Measurements from ENCODE around the gene FOXP1.

The FOXP1 gene

DNA sequence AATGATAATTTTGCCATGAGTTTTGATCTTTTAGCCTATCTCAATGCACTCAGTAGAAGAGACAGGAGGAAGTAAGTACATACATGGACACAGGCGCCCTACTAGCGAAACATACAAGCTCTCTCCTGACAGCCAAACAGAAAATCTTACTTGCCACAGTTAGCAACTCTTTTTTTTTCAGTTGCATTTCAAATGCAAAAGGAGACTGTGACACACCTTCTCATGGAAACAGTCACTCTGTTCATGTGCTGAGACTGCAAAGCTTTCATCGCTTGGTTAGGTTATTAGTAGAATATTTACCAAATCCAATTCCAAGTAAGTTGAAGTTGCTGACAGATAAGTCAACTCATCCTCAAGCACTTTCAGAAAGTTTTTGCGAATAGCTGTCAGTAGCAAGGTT is 223.3 kb downstream of the FOXP1 start:
- H4K12ac ChIP-seq (ENCODE audit: low read depth, low read length) = no peak overlapping the region
- H2BK12ac ChIP-seq (ENCODE audit: low read length) = no peak overlapping the region
- no peak overlapping the region for H3K27ac ChIP-seq (ENCODE audit: low read depth, low read length)
- no peaks in the 10 kb centered on the region for H3K79me1 ChIP-seq (ENCODE audit: low read length)
- no peak overlapping the region for H3K4me2 ChIP-seq (ENCODE audit: low read length)
- no peak overlapping the region for H2AFZ ChIP-seq (ENCODE audit: insufficient read depth, low read length, poor library complexity)
- no peak overlapping the region for H2BK5ac ChIP-seq (ENCODE audit: low read depth, low read length, poor library complexity)
- H4K8ac ChIP-seq (ENCODE audit: low read depth, low read length) = no peak overlapping the region
- WGBS (ENCODE audit: extremely low coverage, insufficient coverage, insufficient read length) = no CpG with 5 or more reads among the region's 4 CpGs
- no peak for DNase-seq
- H3K4me1 ChIP-seq (ENCODE audit: control insufficient read depth in 1 of 2, insufficient read depth in 2 of 2, low read length in 2 of 2) = no peaks in the 10 kb centered on the region
- H3K9me3 ChIP-seq (ENCODE audit: insufficient read depth, low read depth, low read length) = no peaks in the 10 kb centered on the region
- H3K27me3 ChIP-seq (ENCODE audit: insufficient read depth, low read length) = no peaks in the 10 kb centered on the region
- H3K4me3 ChIP-seq (ENCODE audit: low read depth, low read length) = no peak overlapping the region
- H3K79me2 ChIP-seq (ENCODE audit: control insufficient read depth, insufficient read depth, low read length, poor library complexity) = no peaks in the 10 kb centered on the region
- H3K18ac ChIP-seq (ENCODE audit: low read length) = no peak overlapping the region
- no peak overlapping the region for H2AK5ac ChIP-seq (ENCODE audit: low read length)
- H3K36me3 ChIP-seq (ENCODE audit: control insufficient read depth in 1 of 2, insufficient read depth in 2 of 2, low read length in 2 of 2) = no peaks in the 10 kb centered on the region
- no peak overlapping the region for H3K23ac ChIP-seq (ENCODE audit: low read length)
- H3K14ac ChIP-seq (ENCODE audit: low read length) = no peak overlapping the region
- H3K4ac ChIP-seq (ENCODE audit: low read depth, low read length) = no peak overlapping the region
- no peak overlapping the region for H2BK120ac ChIP-seq (ENCODE audit: insufficient read depth, low read length, poor library complexity)
- no peak overlapping the region for H3K9ac ChIP-seq (ENCODE audit: low read length)
- H4K91ac ChIP-seq (ENCODE audit: low read depth, low read length) = no peak overlapping the region

GRCh38 chr3:71358243-71358642 is 225.3 kb downstream of the FOXP1 start:
- Histone ChIP-seq H4K12ac (ENCODE audit: low read depth, low read length) (no peak overlapping the region), H3K18ac (ENCODE audit: low read length) (no peak overlapping the region), H4K8ac (ENCODE audit: low read depth, low read length) (no peak overlapping the region), H2BK12ac (ENCODE audit: low read length) (no peak overlapping the region), H3K36me3 (ENCODE audit: control insufficient read depth in 1 of 2, insufficient read depth in 2 of 2, low read length in 2 of 2) (no peaks in the 10 kb centered on the region), H3K4me1 (ENCODE audit: control insufficient read depth in 1 of 2, insufficient read depth in 2 of 2, low read length in 2 of 2) (no peaks in the 10 kb centered on the region), H3K4me2 (ENCODE audit: low read length) (no peak overlapping the region), H3K9me3 (ENCODE audit: insufficient read depth, low read depth, low read length) (no peaks in the 10 kb centered on the region), H2AK5ac (ENCODE audit: low read length) (no peak overlapping the region), H4K91ac (ENCODE audit: low read depth, low read length) (no peak overlapping the region), H3K4me3 (ENCODE audit: low read depth, low read length) (no peak overlapping the region), H3K14ac (ENCODE audit: low read length) (no peak overlapping the region), H3K79me2 (ENCODE audit: control insufficient read depth, insufficient read depth, low read length, poor library complexity) (no peaks in the 10 kb centered on the region), H3K4ac (ENCODE audit: low read depth, low read length) (no peak overlapping the region), H3K79me1 (ENCODE audit: low read length) (no peaks in the 10 kb centered on the region), H3K27ac (ENCODE audit: low read depth, low read length) (no peak overlapping the region), H2BK5ac (ENCODE audit: low read depth, low read length, poor library complexity) (no peak overlapping the region), H2AFZ (ENCODE audit: insufficient read depth, low read length, poor library complexity) (no peak overlapping the region), H3K27me3 (ENCODE audit: insufficient read depth, low read length) (no peaks in the 10 kb centered on the region), H2BK120ac (ENCODE audit: insufficient read depth, low read length, poor library complexity) (no peak overlapping the region), H3K23ac (ENCODE audit: low read length) (no peak overlapping the region), H3K9ac (ENCODE audit: low read length) (no peak overlapping the region)
- no peak for DNase-seq
- WGBS (ENCODE audit: extremely low coverage, insufficient coverage, insufficient read length) = no CpG with 5 or more reads among the region's 8 CpGs

DNA sequence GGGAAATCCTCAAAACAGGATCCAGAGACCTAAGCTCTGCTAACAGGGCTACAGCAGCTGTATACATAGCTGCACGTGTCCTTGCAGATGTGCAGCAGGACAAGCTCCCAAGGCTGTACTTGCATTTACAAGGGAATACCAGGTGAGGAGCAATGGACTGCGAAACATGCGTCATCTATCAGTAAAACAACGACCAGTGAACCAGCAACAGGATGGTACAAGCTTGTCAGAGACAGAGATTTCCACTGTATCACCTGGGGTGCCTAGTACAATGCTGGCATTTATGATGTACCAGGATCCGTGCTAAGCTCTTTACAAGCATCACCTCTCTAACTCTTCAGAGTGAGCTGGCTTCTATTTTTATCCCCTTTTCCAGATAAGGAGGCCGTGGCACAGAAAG is 227.3 kb downstream of the FOXP1 start:
- Histone ChIP-seq H3K4me3 (ENCODE audit: low read depth, low read length) (no peak overlapping the region), H3K4me1 (ENCODE audit: control insufficient read depth in 1 of 2, insufficient read depth in 2 of 2, low read length in 2 of 2) (no peaks in the 10 kb centered on the region), H2BK12ac (ENCODE audit: low read length) (no peak overlapping the region), H3K4me2 (ENCODE audit: low read length) (no peak overlapping the region), H3K4ac (ENCODE audit: low read depth, low read length) (no peak overlapping the region), H3K14ac (ENCODE audit: low read length) (no peak overlapping the region), H3K79me2 (ENCODE audit: control insufficient read depth, insufficient read depth, low read length, poor library complexity) (no peaks in the 10 kb centered on the region), H4K8ac (ENCODE audit: low read depth, low read length) (no peak overlapping the region), H3K27ac (ENCODE audit: low read depth, low read length) (no peak overlapping the region), H3K79me1 (ENCODE audit: low read length) (no peaks in the 10 kb centered on the region), H2BK120ac (ENCODE audit: insufficient read depth, low read length, poor library complexity) (no peak overlapping the region), H2AFZ (ENCODE audit: insufficient read depth, low read length, poor library complexity) (no peak overlapping the region), H3K9ac (ENCODE audit: low read length) (no peak overlapping the region), H3K27me3 (ENCODE audit: insufficient read depth, low read length) (no peaks in the 10 kb centered on the region), H4K12ac (ENCODE audit: low read depth, low read length) (no peak overlapping the region), H2BK5ac (ENCODE audit: low read depth, low read length, poor library complexity) (no peak overlapping the region), H3K23ac (ENCODE audit: low read length) (no peak overlapping the region), H3K36me3 (ENCODE audit: control insufficient read depth in 1 of 2, insufficient read depth in 2 of 2, low read length in 2 of 2) (no peaks in the 10 kb centered on the region), H3K18ac (ENCODE audit: low read length) (no peak overlapping the region), H3K9me3 (ENCODE audit: insufficient read depth, low read depth, low read length) (no peaks in the 10 kb centered on the region), H4K91ac (ENCODE audit: low read depth, low read length) (no peak overlapping the region), H2AK5ac (ENCODE audit: low read length) (no peak overlapping the region)
- no CpG with 5 or more reads among the region's 6 CpGs for WGBS (ENCODE audit: extremely low coverage, insufficient coverage, insufficient read length)
- peak in 1 of 2 donors; percentile 15 for DNase-seq

DNA sequence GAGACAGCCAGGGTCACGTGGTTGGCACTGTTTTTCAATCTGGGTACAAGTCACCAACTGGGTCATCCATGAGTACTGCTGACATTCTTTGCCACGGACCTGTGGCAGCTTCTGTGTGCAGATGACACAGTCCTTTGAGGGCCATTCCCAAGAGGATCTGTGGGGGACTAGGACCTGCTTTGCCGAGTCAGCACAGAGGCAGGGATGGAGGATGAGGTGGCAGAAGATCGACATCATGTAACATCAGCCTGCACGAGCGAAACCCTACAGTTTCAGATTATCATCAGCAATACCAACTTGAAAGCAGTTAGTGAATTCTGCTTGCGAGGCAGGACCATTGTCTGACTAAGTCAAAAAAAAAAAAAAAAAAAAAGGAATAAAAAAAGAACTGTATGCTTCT is 227.7 kb downstream of the FOXP1 start:
- H3K14ac ChIP-seq (ENCODE audit: low read length) = no peak overlapping the region
- no peak overlapping the region for H3K4me2 ChIP-seq (ENCODE audit: low read length)
- no peak overlapping the region for H4K91ac ChIP-seq (ENCODE audit: low read depth, low read length)
- no peak overlapping the region for H4K12ac ChIP-seq (ENCODE audit: low read depth, low read length)
- no peak overlapping the region for H3K9ac ChIP-seq (ENCODE audit: low read length)
- no CpG with 5 or more reads among the region's 7 CpGs for WGBS (ENCODE audit: extremely low coverage, insufficient coverage, insufficient read length)
- no peaks in the 10 kb centered on the region for H3K36me3 ChIP-seq (ENCODE audit: control insufficient read depth in 1 of 2, insufficient read depth in 2 of 2, low read length in 2 of 2)
- no peaks in the 10 kb centered on the region for H3K79me1 ChIP-seq (ENCODE audit: low read length)
- no peaks in the 10 kb centered on the region for H3K9me3 ChIP-seq (ENCODE audit: insufficient read depth, low read depth, low read length)
- H3K27ac ChIP-seq (ENCODE audit: low read depth, low read length) = no peak overlapping the region
- H2AFZ ChIP-seq (ENCODE audit: insufficient read depth, low read length, poor library complexity) = no peak overlapping the region
- H3K4me3 ChIP-seq (ENCODE audit: low read depth, low read length) = no peak overlapping the region
- no peak overlapping the region for H2BK120ac ChIP-seq (ENCODE audit: insufficient read depth, low read length, poor library complexity)
- H3K27me3 ChIP-seq (ENCODE audit: insufficient read depth, low read length) = no peaks in the 10 kb centered on the region
- H2BK12ac ChIP-seq (ENCODE audit: low read length) = no peak overlapping the region
- no peak overlapping the region for H2BK5ac ChIP-seq (ENCODE audit: low read depth, low read length, poor library complexity)
- H3K23ac ChIP-seq (ENCODE audit: low read length) = no peak overlapping the region
- no peaks in the 10 kb centered on the region for H3K4me1 ChIP-seq (ENCODE audit: control insufficient read depth in 1 of 2, insufficient read depth in 2 of 2, low read length in 2 of 2)
- H4K8ac ChIP-seq (ENCODE audit: low read depth, low read length) = no peak overlapping the region
- no peak for DNase-seq
- no peaks in the 10 kb centered on the region for H3K79me2 ChIP-seq (ENCODE audit: control insufficient read depth, insufficient read depth, low read length, poor library complexity)
- H3K4ac ChIP-seq (ENCODE audit: low read depth, low read length) = no peak overlapping the region
- H3K18ac ChIP-seq (ENCODE audit: low read length) = no peak overlapping the region
- no peak overlapping the region for H2AK5ac ChIP-seq (ENCODE audit: low read length)

All from trophoblast cell (in vitro differentiated cells and primary cell).